ENCODE data around the gene DESI1. TPM values are rescaled to one million over a fixed set of nuclear protein-coding genes. Genes with fewer than 3 reads are reported as not detected.

The DESI1 gene
- total and polyA plus RNA-seq, 2 of the 13 experiments (the other 11 are each of a cell fraction or from before 2014, with no cell fraction given): 21.6 to 29.2 TPM

DNA sequence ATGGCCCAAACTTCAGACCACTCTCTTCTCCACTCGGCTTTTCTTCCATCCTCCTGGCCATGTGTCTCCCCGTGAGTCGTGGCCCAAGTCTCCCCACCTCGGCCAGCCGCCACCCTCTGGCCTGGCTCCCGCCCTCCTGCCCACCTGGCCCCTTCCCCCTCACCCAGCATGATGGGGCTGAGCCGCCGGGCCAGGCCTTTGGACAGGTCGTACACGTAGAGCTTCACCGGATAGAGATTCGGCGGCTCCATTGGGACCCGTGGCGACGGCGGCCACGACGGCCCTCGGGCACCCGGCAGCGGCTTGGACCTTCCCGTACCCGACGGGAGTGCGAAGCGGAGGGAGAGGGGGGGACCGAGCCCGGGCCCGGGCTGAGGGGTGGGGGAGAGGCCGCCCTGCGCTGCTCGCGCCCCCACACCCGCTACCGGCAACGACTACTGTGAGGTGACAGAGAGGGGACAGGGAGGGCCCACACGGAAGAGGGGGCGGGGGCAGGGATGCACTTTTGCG lies at the start of gene DESI1 (continued):
- TF ChIP-seq, protein P1, sequence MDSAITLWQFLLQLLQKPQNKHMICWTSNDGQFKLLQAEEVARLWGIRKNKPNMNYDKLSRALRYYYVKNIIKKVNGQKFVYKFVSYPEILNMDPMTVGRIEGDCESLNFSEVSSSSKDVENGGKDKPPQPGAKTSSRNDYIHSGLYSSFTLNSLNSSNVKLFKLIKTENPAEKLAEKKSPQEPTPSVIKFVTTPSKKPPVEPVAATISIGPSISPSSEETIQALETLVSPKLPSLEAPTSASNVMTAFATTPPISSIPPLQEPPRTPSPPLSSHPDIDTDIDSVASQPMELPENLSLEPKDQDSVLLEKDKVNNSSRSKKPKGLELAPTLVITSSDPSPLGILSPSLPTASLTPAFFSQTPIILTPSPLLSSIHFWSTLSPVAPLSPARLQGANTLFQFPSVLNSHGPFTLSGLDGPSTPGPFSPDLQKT (CRISPR knock-in tag; IDR thresholded peaks at IDR 0.05; ENCODE audit: borderline replicate concordance): no peak
- TF ChIP-seq ZNF382 (CRISPR knock-in tag; IDR thresholded peaks at IDR 0.05; ENCODE audit: borderline replicate concordance): no peak
- no peak; the same call in 1 of the 2 replicates for TF ChIP-seq PCBP1 (IDR thresholded peaks at IDR 0.05; ENCODE audit: borderline replicate concordance, low read depth, low read length)
- TF ChIP-seq, protein P2, sequence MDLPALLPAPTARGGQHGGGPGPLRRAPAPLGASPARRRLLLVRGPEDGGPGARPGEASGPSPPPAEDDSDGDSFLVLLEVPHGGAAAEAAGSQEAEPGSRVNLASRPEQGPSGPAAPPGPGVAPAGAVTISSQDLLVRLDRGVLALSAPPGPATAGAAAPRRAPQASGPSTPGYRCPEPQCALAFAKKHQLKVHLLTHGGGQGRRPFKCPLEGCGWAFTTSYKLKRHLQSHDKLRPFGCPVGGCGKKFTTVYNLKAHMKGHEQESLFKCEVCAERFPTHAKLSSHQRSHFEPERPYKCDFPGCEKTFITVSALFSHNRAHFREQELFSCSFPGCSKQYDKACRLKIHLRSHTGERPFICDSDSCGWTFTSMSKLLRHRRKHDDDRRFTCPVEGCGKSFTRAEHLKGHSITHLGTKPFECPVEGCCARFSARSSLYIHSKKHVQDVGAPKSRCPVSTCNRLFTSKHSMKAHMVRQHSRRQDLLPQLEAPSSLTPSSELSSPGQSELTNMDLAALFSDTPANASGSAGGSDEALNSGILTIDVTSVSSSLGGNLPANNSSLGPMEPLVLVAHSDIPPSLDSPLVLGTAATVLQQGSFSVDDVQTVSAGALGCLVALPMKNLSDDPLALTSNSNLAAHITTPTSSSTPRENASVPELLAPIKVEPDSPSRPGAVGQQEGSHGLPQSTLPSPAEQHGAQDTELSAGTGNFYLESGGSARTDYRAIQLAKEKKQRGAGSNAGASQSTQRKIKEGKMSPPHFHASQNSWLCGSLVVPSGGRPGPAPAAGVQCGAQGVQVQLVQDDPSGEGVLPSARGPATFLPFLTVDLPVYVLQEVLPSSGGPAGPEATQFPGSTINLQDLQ (CRISPR knock-in tag; IDR thresholded peaks at IDR 0.05): no peak
- TF ChIP-seq ZNF879 (CRISPR knock-in tag; IDR thresholded peaks at IDR 0.05): peak; percentile 31; the same call in 1 of the 2 replicates
- TF ChIP-seq MEF2D (CRISPR knock-in tag; IDR thresholded peaks at IDR 0.05): no peak
- no peak for TF ChIP-seq SAFB2 (CRISPR knock-in tag; IDR thresholded peaks at IDR 0.05; ENCODE audit: borderline replicate concordance, low read depth)
- TF ChIP-seq RXRB (CRISPR knock-in tag; IDR thresholded peaks at IDR 0.05; ENCODE audit: borderline replicate concordance): peak; percentile 32; the same call in 1 of the 2 replicates
- TF ChIP-seq, protein P3, sequence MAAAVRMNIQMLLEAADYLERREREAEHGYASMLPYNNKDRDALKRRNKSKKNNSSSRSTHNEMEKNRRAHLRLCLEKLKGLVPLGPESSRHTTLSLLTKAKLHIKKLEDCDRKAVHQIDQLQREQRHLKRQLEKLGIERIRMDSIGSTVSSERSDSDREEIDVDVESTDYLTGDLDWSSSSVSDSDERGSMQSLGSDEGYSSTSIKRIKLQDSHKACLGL (CRISPR knock-in tag; IDR thresholded peaks at IDR 0.05): peak; percentile 65; the same call in 1 of the 2 replicates
- no peak for TF ChIP-seq ZFP36 (IDR thresholded peaks at IDR 0.05; ENCODE audit: borderline replicate concordance, low read depth, low read length, partially characterized antibody)
- TF ChIP-seq, protein P4, sequence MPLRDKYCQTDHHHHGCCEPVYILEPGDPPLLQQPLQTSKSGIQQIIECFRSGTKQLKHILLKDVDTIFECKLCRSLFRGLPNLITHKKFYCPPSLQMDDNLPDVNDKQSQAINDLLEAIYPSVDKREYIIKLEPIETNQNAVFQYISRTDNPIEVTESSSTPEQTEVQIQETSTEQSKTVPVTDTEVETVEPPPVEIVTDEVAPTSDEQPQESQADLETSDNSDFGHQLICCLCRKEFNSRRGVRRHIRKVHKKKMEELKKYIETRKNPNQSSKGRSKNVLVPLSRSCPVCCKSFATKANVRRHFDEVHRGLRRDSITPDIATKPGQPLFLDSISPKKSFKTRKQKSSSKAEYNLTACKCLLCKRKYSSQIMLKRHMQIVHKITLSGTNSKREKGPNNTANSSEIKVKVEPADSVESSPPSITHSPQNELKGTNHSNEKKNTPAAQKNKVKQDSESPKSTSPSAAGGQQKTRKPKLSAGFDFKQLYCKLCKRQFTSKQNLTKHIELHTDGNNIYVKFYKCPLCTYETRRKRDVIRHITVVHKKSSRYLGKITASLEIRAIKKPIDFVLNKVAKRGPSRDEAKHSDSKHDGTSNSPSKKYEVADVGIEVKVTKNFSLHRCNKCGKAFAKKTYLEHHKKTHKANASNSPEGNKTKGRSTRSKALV (CRISPR knock-in tag; IDR thresholded peaks at IDR 0.05): peak; percentile 32
- no peak for TF ChIP-seq SP4 (CRISPR knock-in tag; IDR thresholded peaks at IDR 0.05)
- no peak for TF ChIP-seq NR2F6 (IDR thresholded peaks at IDR 0.05)
- no peak; the same call in 1 of the 2 replicates for TF ChIP-seq NR2F6 (CRISPR knock-in tag; IDR thresholded peaks at IDR 0.05)
- no peak; the same call in 1 of the 2 replicates for TF ChIP-seq RFXAP (CRISPR knock-in tag; IDR thresholded peaks at IDR 0.05; ENCODE audit: borderline replicate concordance)
- TF ChIP-seq MEIS1 (CRISPR knock-in tag; IDR thresholded peaks at IDR 0.05; ENCODE audit: borderline replicate concordance): no peak
- TF ChIP-seq ZNF530 (CRISPR knock-in tag; IDR thresholded peaks at IDR 0.05; ENCODE audit: low read depth): no peak
- TF ChIP-seq, protein P5, sequence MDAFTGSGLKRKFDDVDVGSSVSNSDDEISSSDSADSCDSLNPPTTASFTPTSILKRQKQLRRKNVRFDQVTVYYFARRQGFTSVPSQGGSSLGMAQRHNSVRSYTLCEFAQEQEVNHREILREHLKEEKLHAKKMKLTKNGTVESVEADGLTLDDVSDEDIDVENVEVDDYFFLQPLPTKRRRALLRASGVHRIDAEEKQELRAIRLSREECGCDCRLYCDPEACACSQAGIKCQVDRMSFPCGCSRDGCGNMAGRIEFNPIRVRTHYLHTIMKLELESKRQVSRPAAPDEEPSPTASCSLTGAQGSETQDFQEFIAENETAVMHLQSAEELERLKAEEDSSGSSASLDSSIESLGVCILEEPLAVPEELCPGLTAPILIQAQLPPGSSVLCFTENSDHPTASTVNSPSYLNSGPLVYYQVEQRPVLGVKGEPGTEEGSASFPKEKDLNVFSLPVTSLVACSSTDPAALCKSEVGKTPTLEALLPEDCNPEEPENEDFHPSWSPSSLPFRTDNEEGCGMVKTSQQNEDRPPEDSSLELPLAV (CRISPR knock-in tag; conservative IDR thresholded peaks at IDR 0.05; ENCODE audit: low read depth): no peak
- TF ChIP-seq RFXANK (CRISPR knock-in tag; IDR thresholded peaks at IDR 0.05): no peak
- TF ChIP-seq, protein P6, sequence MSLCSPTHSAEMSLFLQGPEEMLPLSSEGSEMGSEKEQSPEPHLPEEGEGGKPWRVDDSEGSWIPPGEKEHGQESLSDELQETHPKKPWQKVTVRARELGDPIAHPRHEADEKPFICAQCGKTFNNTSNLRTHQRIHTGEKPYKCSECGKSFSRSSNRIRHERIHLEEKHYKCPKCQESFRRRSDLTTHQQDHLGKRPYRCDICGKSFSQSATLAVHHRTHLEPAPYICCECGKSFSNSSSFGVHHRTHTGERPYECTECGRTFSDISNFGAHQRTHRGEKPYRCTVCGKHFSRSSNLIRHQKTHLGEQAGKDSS (CRISPR knock-in tag; IDR thresholded peaks at IDR 0.05; ENCODE audit: borderline replicate concordance, low read depth): 0 out of 2 replicates have a peak, but pooled peaks have one; percentile 16
- no peak for TF ChIP-seq IKZF1 (IDR thresholded peaks at IDR 0.05)
- TF ChIP-seq SP140L (CRISPR knock-in tag; IDR thresholded peaks at IDR 0.05; ENCODE audit: borderline replicate concordance): no peak

Measured in HepG2 (cell line).